Stromal cell of bone marrow (primary cell): ENCODE data around the gene MAML3.

Experiments
- DNase-seq: peaks from one replicate; pipeline ENCODE4 v3.0.0-alpha.2; 2012; ENCODE audit warnings: low read depth

Gene MAML3

DNA sequence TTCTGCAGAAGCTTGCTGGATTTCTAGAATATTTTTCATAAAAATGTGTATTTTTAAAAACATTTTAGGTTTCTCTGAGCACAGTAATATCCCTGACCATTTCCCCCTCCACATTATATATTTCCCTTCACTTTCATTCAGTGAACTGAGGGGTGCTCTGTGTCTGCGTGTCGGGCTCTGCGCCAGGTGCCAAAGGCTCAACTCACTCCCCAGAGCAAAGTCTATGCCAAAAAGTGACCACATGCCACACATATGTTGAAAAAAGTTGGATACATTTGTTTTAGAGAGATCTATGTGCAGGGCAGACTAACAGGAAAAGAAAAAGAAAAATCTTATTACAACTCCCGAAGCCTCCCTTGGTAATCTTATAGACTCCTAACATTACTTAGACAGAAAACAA is 254.6 kb downstream of the MAML3 start:
- DNase-seq, result no peak

DNA sequence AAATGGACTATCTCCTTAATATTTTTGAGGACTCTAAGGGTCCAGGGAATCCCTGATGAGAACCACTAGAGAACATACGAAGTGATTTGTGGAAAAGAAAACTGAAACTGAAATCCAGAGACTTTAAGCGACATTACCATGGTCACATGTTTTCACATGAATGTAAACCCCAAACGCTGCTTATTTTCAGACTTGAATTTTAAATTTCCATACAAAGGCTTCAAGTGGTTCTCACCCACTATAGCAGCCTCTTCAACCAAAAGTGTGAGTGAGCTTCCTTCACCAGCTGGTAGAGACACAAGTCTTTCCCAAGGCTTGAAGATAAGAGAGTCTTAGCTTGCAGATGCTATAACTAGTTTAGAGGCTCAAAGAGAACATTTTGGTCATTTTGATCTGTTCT is 255.7 kb downstream of the MAML3 start:
- DNase-seq, result no peak

DNA sequence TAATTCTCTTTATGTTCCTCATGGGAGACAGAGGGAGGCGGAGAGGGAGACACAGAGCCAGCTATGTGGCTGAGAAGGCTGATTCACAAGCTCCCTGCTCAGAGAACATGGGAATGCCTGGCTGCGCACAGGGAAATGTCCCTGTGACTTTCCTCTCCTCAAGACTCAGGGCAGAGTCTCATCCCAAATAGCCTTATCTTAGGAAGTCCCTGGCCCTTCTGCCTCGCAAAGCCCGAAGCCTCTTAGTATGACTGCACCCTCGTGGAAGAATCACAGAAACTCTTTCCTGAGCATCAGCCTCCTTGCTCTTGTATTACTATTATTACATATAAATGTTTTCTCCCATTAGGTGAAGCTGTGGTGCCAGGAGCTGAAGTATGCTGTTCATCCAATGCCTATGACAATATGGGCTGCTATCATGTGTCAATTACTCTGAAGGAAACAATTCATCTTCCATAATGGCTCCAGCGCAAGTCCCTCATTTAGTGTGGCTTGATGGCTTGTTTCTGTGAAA is 257.8 kb downstream of the MAML3 start:
- no peak for DNase-seq

DNA sequence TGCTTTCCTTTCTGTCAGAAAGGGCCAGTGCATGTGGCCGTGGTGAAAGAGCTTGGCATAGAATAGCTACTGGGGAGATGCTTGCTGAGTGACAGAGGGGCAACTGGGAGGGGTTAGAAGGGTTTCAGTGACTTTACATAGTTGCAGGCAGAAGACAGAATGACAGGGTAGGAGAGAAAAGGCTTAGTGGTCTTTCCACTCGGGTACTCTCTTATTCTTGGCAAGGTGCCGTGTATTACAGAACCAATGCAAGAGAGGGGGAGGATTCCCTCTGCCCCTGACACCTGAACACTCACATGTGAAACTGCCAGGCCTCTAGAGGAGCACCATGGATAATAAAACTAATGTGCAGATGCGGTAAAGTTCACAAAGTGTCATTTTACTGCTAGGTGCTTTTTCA is 260.2 kb downstream of the MAML3 start:
- DNase-seq, result no peak

DNA sequence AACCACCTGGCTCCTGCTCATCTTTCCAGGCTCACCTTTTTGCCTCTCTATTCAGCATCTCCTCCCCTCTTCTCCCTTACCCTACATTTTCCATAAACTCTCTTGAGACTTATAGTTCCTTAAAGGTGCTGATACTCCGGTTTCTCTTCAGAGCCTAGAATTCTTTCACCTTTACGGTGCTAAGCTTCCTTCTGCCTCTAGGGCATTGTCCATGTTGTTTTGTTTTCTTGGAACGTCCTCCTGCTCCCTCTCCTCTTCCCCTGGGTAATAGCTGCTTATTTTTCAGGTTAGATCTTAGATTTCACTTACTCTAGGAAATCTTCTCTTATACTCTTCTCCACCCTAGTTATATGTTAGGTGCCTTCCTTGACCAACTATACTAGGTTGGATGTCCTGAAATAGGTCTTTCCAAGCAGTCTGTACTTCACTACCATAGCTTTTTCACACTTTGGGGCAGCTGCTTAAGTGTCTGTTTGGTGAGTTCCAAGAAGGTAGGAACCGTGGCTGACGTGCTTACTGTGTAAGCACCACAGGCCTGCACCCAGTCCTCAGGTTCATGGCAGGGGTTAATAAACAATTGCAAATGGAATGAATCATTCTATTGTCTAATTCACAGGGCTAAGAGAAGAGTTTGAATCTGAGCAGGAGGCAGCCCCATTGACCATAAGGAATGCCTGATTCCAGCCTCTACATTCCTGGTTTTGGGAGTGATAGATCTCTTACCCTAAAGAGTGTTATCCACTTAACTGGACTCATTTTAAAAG is 260.8 kb downstream of the MAML3 start:
- DNase-seq, result no peak

DNA sequence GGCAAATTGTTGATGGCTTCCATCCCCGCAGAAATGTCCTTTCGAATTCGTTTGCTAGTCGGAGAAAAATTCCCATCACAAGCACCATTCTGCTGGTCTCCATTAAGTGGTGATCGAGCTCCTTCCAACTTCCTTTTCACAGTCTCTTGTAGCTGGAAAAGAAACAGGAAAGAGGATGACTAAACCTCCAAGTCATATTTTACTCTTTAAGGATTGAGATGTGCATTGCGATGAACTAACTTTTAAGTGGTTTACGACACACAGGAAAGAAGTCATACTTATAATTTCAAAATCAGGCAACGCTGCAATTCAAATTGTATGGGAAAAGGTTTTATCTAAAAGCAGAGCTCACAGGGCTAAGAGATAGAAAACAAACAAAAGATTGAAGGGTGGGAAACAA is 263.2 kb downstream of the MAML3 start:
- no peak for DNase-seq

DNA sequence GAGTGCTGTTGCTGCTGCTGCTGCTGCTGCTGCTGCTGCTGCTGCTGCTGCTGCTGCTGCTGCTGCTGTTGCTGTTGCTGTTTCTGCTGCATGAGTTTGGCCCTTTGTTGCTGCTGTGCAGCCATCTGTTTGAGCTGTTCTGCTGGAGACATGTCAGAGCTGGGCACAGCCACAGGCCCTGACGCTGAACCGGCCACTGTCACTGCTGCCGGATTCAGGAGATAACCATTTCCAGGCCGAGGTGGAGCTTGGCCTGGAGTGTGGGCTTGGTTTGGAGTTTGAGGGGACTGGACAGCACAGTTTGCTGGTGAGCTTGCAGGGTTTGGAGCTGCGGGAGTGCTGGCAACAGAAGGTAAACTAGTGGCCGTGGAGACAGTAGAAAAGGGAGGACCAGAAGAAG is 264.1 kb downstream of the MAML3 start:
- no peak for DNase-seq

DNA sequence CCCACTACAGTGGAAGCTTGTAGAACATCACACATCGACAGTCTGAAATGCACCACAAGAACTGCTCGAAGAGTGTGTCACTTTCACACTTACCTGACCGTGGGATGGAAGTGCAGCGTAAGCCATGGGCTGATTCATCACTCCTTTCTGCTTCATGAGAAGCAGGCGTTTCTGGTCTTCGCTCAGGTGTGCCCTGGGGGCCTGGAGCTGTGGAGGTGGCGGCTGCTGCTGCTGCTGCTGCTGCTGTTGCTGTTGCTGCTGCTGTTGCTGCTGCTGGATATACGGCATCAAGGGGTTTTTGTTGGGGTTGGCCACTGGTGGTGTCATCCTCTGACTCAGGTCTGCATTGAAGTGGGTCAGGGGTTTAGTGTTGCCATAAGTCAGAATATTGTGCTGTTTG is 264.7 kb downstream of the MAML3 start:
- DNase-seq, result no peak

DNA sequence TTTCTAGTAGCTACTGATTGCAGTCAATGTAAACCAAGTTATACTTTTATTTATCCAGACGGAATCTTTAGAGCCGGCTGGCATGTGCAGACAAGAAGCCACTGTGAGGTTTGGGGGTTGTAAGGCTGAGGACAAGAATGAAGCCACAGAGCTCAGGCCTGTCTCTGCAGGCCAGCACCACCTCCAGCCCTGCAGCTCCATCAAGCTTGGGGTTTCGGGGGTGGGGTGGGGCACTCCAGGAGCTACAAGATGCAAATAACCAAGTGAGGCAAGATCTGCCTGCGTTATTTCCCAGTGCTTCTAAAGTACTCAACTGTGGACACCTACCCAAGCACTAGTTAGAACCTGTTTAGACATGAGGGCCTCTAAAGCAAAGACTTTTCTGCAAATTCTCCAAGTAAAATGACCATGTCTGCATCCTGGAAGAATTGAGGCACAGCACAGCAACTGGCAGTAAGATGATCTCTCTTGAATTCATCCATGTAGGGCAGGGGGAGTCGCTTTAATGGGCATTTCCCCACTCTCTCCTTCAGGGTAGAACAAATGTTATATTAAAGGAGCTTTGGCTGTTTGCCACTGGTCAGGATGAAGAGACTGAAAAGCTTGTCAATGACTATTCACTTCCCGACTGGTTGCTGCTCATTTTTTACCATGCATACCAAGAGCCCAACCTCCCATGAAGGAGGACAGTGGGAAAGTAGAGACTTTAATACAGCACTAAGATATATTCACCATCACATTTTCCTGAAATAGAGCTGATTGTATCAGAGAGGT is 265.8 kb downstream of the MAML3 start:
- DNase-seq, result no peak

DNA sequence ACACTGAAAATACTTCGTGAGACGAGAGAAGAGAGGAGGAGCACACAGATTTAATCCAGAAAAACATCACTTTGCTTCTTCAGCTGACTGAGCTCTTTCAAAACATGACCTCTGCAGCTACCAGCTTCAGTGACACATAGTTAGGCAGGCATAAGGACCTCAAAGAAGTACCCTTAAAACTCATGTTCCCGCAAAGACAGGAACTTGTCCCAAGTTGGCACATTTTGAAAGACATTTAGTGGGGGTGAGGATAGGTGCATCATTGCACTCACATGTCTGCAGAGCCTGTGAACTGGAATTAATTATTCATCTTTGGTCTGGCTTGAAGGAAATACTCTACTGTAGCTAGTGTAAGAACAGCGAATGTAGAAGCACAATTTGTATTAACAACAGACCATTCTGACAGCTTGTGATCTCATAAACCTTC is 266.6 kb downstream of the MAML3 start:
- DNase-seq, result no peak

DNA sequence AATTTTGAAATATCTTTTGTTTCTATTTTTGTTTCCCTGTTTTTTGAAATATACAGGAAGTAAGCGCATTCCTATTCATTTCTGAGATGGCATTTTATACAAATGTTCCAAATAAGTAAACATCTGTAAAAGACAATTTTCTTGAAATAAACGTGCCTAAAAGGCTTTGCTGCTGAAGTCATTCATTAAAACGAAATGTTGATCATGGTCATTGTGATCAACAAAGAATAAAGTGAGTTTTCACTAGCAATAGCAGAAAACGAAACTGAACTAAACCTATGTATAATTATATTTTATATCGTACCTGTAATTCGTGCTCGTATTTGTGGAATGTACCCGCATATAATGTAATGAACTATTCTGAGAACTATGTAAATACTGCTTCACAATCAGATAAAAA is 267.2 kb downstream of the MAML3 start:
- no peak for DNase-seq

DNA sequence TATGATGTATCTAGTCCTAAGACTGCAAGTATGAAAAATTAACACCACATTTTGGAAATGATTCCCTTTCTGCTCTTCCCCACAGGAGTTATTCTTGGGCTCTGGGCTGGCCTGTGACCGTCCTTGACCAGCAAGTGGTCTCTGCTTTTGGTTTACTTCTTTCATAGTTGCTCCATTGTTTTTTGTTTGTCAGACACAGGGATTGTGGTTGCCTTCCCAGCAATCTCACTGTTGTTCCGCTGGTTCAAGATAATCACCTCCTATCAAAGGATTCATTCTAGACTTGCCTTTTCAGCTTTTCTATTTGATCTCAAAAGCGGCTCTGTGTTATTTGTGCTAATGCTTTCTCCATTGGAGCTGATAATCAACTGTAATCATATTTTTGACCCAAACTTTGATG is 269.5 kb downstream of the MAML3 start:
- DNase-seq, result no peak

DNA sequence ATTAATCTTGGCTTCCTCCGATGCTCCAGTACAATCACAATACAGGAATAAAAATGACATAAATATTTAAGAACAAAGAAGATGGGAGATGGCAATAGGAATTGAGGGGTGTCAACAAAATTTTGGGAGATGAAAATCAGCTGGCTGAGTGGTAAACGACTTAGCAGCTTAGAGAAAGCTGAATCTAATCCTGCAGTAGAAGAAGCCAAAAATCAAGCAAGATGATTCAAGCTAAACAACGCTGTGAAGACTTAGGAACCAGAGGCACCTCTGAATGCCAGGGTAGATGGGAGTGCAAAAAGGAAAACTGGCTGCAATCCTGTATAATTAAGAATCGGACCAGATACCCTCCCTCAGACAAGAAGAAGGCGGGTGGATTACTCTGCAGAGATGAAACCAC is 273.1 kb downstream of the MAML3 start:
- no peak for DNase-seq

DNA sequence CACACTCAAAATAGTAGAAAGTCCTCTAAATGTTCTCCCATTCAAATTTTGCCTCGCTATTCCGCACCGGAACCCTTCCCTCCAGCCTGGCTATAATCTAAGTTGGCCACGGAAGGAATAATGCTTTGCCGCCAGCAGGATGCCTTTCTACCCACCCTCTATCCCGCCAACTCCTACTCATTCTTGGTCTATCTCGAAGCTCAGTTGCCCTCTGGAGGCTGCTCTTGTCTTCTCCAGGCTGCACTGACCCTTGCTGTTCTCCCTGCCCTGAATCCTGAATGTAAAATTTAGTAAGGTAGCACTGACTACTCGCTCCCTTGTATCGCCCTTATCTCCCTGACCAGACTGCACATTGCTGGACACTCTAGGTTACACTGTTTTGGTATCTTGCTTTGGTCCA is 275.9 kb downstream of the MAML3 start:
- DNase-seq, result no peak

DNA sequence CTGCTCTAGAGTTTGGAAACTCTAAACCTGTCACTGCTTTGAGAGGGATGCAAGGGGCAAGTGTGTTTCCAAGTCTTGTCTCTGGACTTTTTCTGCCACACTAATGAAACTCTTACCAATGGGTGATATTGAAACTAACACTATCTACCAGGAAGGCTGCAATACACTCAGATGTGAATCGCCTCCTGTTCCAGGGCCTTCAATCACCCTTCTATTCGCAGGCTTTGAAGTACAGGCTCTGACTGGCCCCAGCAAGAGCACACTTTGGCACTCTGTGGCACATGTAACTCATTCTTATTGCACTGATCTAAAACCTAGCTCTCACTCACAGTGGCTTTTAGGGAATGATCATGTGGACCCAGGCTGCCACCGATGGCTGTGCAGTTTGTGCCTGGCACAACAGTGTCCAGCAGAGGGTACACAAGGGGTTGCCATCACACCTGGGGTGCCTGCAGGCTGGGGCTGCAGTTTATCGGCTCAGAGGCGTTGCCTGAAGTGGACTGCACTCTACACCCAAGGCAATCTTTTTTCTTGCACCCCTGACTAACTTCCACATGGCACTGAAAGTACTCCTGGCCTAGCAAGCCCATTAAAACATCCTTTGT is 277.5 kb downstream of the MAML3 start:
- no peak for DNase-seq

DNA sequence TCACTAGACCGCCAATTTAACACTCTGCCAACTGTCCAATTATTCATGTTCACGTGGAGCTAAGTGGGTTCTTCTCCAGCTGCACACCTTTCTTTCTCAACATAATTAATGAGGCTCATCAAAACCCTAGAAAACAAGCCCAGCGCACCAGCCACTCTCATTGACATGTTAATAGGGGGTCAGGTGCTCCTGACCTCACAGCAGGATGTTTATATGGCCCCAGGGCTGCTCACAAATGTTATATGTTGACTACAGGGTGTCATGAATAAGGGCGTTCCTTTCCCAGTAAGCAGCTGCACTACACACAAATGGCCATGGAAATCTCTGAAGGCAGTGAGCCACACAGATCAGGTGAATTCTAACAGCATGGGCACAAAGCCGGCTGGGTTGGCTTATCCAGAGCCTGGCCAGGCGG is 278.6 kb downstream of the MAML3 start:
- DNase-seq, result no peak

DNA sequence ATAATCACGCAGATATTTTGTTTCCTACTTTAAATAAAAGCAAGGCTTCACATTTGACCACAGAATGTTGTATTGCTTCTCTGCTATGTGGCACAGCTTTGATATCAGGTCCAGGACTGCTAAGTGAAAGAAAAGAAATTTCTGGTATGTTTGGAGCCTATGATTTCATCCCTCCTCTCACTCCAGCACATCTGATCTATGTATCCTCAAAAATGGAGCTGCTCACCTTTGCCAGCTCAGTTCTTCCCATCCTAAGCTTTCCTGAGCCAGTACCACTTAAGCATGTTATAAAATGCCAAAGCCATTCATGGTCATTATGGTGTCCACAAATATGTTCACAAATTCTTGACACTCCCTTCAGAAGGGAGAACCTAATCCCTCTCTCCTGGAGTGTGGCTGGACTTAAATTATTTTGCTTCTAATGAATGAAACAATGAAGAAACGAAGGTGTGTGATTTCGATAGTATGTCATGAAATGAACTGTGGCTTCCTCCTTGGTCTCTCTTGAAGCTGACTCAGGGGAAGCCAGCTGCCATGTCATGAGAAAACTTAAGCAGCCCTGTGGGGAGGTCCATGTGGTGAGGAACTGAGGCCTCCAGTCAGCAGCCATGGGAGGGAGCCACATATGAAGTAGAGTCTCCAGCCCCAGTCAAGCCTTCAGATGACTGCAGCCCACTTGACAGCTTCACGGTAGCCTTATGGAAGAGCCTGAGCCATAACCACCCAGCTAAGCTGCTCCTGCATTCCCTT is 280.7 kb downstream of the MAML3 start:
- DNase-seq, result no peak

DNA sequence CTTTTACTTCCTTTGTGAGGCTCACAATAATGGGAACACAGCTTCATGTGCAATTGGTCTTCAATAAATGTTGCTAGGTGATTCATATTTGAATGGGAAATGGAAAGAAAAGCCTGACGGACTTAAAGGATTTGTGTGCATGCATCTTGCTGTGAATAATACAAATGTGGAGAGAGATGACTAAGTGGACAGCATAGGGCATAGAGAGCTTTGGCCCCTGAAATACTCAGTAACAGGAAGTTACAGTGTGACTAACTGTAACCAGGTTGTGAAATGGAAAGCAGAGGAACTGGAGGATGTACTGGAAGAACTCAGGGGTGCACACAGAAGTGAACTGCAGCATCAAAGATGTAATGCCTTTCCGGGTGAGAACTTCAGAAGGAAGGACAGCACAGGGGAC is 281.7 kb downstream of the MAML3 start:
- peak; percentile 91 for DNase-seq

DNA sequence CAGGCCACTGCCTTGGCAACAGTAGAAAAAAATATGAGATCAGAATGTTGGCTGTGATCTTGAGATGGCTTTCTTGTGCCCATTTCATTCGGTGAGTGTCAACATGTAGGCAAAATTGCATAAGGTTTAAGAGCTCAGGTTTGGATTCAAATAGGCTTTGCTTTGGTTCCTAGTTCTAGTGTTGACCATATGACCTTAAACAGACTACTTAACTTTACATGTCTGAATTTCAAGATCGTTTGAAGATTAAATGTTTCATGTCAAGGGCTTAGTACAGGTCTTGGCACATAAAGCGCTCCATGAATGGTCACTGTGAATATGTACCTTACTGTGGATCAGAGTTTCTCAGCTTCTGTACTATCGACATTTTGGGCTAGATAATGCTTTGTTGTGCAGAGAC is 284.2 kb downstream of the MAML3 start:
- DNase-seq, result no peak

DNA sequence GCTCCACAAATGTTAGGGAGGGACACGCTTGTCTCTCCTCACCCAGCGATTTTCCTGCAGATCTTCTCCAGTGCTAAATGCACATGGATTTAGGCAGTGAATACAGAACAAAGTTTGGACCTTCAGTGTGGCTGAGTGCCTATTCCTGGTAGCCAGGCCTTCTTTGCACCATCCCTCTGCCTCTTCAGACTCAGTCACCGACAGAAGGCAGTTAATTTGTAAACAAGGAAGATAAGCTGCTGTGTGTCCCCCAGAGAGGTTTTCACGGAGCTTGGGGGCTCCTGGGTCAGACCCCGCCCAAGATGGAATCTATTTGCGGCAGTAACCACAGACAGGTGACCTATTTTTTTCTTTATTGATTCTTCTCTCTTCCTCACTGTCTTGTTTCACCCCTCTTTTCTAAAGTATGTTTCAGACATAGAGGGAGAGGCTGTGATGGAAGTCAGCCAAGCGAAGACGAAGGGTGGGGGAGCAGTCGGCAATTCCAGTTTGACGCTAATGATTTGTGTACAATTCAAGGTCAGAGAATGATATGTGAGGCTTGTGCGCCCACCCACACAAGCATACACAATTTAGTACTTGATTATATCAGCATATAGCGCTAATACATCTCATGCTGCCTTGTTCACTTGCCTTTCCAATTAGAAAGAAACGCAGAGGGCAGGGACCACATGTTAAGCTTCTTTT is 287.6 kb downstream of the MAML3 start:
- DNase-seq, result no peak

DNA sequence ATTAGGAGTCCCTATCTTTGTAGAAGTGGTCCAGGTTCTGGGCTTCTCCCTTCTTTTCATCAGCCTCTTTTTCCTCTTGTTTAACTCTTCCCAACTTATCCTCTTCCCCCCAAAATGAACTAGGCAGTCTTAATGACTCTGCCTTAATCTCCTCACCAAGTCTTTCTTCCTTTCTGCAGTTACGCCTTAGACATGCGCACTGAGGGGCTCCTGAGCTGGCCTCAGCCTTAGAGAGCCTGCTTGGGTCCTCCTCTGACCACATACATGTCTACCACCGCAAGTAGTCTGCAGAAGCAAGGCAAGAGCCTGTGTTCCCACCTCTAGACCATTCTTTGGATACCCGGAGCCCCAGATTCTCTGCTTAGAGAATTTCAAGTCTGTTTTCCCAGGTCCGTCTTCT is 288.4 kb downstream of the MAML3 start:
- DNase-seq, result no peak

DNA sequence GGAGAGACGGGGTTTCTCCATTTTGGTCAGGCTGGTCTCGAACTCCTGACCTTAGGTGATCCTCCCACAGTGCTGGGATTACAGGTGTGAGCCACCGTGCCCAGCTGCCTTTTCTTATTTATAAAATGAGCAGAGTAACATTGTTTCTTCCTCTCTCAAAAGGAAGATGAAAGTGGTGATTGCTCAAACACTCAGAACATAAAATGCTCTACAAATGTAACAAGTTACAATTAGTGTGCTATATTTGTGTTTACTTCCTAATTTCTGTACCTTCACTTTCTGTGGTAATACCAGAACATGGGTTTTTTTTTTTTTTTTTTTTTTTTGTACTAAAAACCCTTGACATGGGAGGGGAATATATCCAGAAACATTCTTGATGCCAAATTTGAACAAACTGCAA is 290.5 kb downstream of the MAML3 start:
- DNase-seq, result no peak
